GM23338 (cell line): ENCODE results near the gene GADD45A.

Experiments used
- EZH2 ChIP-seq: fragments of 200-600 bp; sonication (generic); IDR thresholded peaks from one replicate; pipeline ENCODE4 v1.8.0; 2017; ENCODE audit warnings: antibody characterized with exemption, mild to moderate bottlenecking, low read depth; ENCODE audit not compliant: unreplicated experiment
- EZH2phosphoT487 ChIP-seq: fragments of 200-600 bp; sonication (generic); IDR thresholded peaks from one replicate; pipeline ENCODE4 v1.8.1; 2018; ENCODE audit warnings: antibody characterized with exemption; ENCODE audit not compliant: unreplicated experiment
- JUNB ChIP-seq: IDR thresholded peaks from one replicate; pipeline ENCODE4 v1.6.1; 2016; ENCODE audit warnings: antibody characterized with exemption; ENCODE audit not compliant: unreplicated experiment
- POLR2AphosphoS5 ChIP-seq: IDR thresholded peaks from 2 replicates; pipeline ENCODE4 v1.6.1; 2016; ENCODE audit warnings: antibody characterized with exemption, low read depth
- REST ChIP-seq: IDR thresholded peaks from one replicate; pipeline ENCODE4 v1.6.1; 2018; ENCODE audit warnings: antibody characterized with exemption; ENCODE audit not compliant: unreplicated experiment
- ZNF114 ChIP-seq: fragments of 250-450 bp; sonication (Bioruptor Pico); IDR thresholded peaks from 2 replicates; pipeline ENCODE4 v1.5.0; 2020; ENCODE audit warnings: mild to moderate bottlenecking, moderate library complexity
- TF ChIP-seq, protein P1 (sequence below), 2 experiments: fragments of 200-600 bp in 1 of 2; sonication (generic) in 1 of 2; conservative IDR thresholded peaks; 2 replicates each; pipeline versions ENCODE4 v1.5.1 to v1.6.1; 2016 to 2017; ENCODE audit warnings: antibody characterized with exemption in 2 of 2, low read depth in 2 of 2, mild to moderate bottlenecking in 2 of 2, moderate library complexity in 1 of 2

DNA sequence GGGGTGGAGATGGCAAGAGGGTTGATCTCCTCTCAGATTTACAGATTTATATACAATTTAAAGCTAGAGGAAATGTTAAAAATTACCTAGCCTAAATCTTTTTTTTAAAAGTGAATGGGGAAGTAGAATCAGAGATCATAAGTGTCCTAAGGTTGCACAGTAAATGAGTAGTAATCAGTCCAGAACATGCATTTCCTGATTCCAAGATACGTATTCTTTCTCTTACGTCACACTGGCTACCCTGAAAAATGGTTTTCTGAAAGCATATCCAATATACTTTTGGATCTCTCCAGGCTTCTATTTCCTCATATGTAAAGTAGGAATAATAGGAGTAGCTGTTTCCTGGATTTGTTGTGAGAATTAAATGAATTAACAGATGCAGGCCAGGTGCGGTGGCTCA, 11.7 kb downstream of the GADD45A start:
- TF ChIP-seq REST (no peak), EZH2phosphoT487 (no peak), POLR2AphosphoS5 (no peak), JUNB (no peak), EZH2 (no peak), ZNF114 (CRISPR knock-in tag) (no peak)
- TF ChIP-seq, protein P1, sequence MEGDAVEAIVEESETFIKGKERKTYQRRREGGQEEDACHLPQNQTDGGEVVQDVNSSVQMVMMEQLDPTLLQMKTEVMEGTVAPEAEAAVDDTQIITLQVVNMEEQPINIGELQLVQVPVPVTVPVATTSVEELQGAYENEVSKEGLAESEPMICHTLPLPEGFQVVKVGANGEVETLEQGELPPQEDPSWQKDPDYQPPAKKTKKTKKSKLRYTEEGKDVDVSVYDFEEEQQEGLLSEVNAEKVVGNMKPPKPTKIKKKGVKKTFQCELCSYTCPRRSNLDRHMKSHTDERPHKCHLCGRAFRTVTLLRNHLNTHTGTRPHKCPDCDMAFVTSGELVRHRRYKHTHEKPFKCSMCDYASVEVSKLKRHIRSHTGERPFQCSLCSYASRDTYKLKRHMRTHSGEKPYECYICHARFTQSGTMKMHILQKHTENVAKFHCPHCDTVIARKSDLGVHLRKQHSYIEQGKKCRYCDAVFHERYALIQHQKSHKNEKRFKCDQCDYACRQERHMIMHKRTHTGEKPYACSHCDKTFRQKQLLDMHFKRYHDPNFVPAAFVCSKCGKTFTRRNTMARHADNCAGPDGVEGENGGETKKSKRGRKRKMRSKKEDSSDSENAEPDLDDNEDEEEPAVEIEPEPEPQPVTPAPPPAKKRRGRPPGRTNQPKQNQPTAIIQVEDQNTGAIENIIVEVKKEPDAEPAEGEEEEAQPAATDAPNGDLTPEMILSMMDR (conservative IDR thresholded peaks at IDR 0.05; ENCODE audit: low read depth in 2 of 2), result no peak
